HepG2 (cell line): Measurements from ENCODE around the gene ORMDL3. TPM values are rescaled to one million over a fixed set of nuclear protein-coding genes. Genes with fewer than 3 reads are reported as not detected.

Experiments used
- ATAC-seq: fragments of 200-7000 bp; cut with Tn5 transposase; 3 replicates; pipeline ENCODE4 v1.9.1; 2020; ENCODE audit warnings: mild to moderate bottlenecking, moderate library complexity
- BruUV-seq: library from RNA; stranded (reverse); fragments of 400-500 nt; replicated peaks from 2 replicates; lab custom pipeline; 2021; lab: Mats Ljungman, UMichigan
- CTCF ChIA-PET: fragments of 300-600 bp; formaldehyde crosslinking; extraction: SDS; loops from one replicate; lab custom pipeline; 2021; ENCODE audit warnings: low total read pairs, inconsistent platforms, low intra/inter-chr PET ratio; lab: Yijun Ruan, JAX
- POLR2A ChIA-PET: fragments of 350-600 bp; sonication (Branson Sonifier 250); formaldehyde crosslinking; loops from one replicate; lab custom pipeline; 2020; ENCODE audit warnings: antibody characterized with exemption, inconsistent platforms; lab: Yijun Ruan, JAX
- DNase-seq: peaks from one replicate; pipeline ENCODE4 v3.0.0-alpha.2; 2015; ENCODE audit warnings: low spot score
- FAIRE-seq: peaks from 3 replicates; lab custom pipeline; 2011; peaks lifted over from hg19 to GRCh38; lab: Jason Lieb, UNC
- H2AFZ ChIP-seq: one replicate; pipeline ENCODE4 v1.6.1; 2011; ENCODE audit warnings: low read length, inconsistent platforms
- H3K27ac ChIP-seq: fragments of 300-600 bp; 3 replicates; pipeline ENCODE4 v1.8.0; 2011; ENCODE audit warnings: mixed run types, mild to moderate bottlenecking, mixed read lengths, low read length, inconsistent platforms; ENCODE audit not compliant: insufficient read depth; ENCODE audit errors: extremely low read length
- H3K27me3 ChIP-seq, 2 experiments: fragments of 200-600 bp in 1 of 2; 2 replicates in 1 of 2; 3 replicates in 1 of 2; pipeline versions ENCODE4 v1.6.0 to v1.8.0; 2011; ENCODE audit warnings: low read length in 2 of 2, mild to moderate bottlenecking in 2 of 2, moderate library complexity in 2 of 2, inconsistent platforms in 1 of 2; ENCODE audit not compliant: insufficient read depth in 2 of 2, control insufficient read depth in 1 of 2
- H3K36me3 ChIP-seq, 2 experiments: fragments of 200-600 bp in 1 of 2; replicated peaks in 1 of 2; 2 replicates in 1 of 2; 3 replicates in 1 of 2; pipeline versions ENCODE4 v1.5.1 to v1.8.0; 2011; ENCODE audit warnings: low read length in 2 of 2, inconsistent platforms in 1 of 2; ENCODE audit not compliant: insufficient read depth in 2 of 2, control insufficient read depth in 1 of 2
- H3K4me1 ChIP-seq: 2 replicates; pipeline ENCODE4 v1.5.1; 2012; ENCODE audit warnings: low read length, inconsistent platforms; ENCODE audit not compliant: insufficient read depth
- H3K4me2 ChIP-seq: 2 replicates; pipeline ENCODE4 v1.6.0; 2011; ENCODE audit warnings: low read depth, low read length, inconsistent platforms
- H3K4me3 ChIP-seq, 3 experiments: fragments of 200-600 bp in 1 of 3; sonication (generic), shearing (Covaris generic) in 1 of 3; replicated peaks in 1 of 3; 2 replicates each; pipeline ENCODE4 v1.5.1; 2011 to 2016; ENCODE audit warnings: low read length in 3 of 3, inconsistent platforms in 2 of 3, low read depth in 2 of 3, mild to moderate bottlenecking in 2 of 3, control low read depth in 1 of 3, mixed read lengths in 1 of 3; ENCODE audit not compliant: insufficient read depth in 1 of 3
- H3K79me2 ChIP-seq: one replicate; pipeline ENCODE4 v1.6.1; 2011; ENCODE audit warnings: low read length, inconsistent platforms; ENCODE audit not compliant: insufficient read depth
- H3K9ac ChIP-seq: 2 replicates; pipeline ENCODE4 v1.6.0; 2011; ENCODE audit warnings: mild to moderate bottlenecking, low read depth, low read length, inconsistent platforms; ENCODE audit not compliant: insufficient read depth
- H3K9me3 ChIP-seq: 2 replicates; pipeline ENCODE4 v1.5.1; 2012; ENCODE audit warnings: mild to moderate bottlenecking, low read length
- H4K20me1 ChIP-seq: 2 replicates; pipeline ENCODE4 v1.6.0; 2011; ENCODE audit warnings: inconsistent platforms, mild to moderate bottlenecking, low read length, moderate library complexity; ENCODE audit not compliant: insufficient read depth
- CHD2 ChIP-seq: IDR thresholded peaks from 2 replicates; pipeline ENCODE4 v1.6.1; 2011; ENCODE audit warnings: low read depth, low read length, improper control_type of control experiment
- ETV6 ChIP-seq: sonication (generic); formaldehyde crosslinking; conservative IDR thresholded peaks from 2 replicates; pipeline ENCODE4 v1.4.0; 2020; ENCODE audit warnings: missing genetic modification reagents
- JARID2 ChIP-seq: sonication (generic); formaldehyde crosslinking; IDR thresholded peaks from 2 replicates; pipeline ENCODE4 v1.8.1; 2023; ENCODE audit warnings: missing genetic modification reagents, inconsistent platforms; ENCODE audit not compliant: insufficient replicate concordance
- PATZ1 ChIP-seq: sonication (generic); formaldehyde crosslinking; IDR thresholded peaks from 2 replicates; pipeline ENCODE4 v1.4.0; 2020; ENCODE audit warnings: missing genetic modification reagents
- POLR2G ChIP-seq: fragments of 200-400 bp; formaldehyde crosslinking; IDR thresholded peaks from 2 replicates; pipeline ENCODE4 v1.6.1; 2018; ENCODE audit warnings: mild to moderate bottlenecking, low read depth, low read length, moderate library complexity
- SSRP1 ChIP-seq: IDR thresholded peaks from 2 replicates; pipeline ENCODE4 v1.6.1; 2016; ENCODE audit warnings: control low read depth
- TGIF2 ChIP-seq: IDR thresholded peaks from 2 replicates; pipeline ENCODE4 v1.6.1; 2016; ENCODE audit warnings: control low read depth, missing compliant biosample characterization
- THYN1 ChIP-seq: sonication (generic); formaldehyde crosslinking; IDR thresholded peaks from 2 replicates; pipeline ENCODE4 v1.8.1; 2023; ENCODE audit warnings: low read depth, mild to moderate bottlenecking, moderate library complexity, missing genetic modification reagents, borderline replicate concordance
- ZNF326 ChIP-seq: sonication (generic); formaldehyde crosslinking; IDR thresholded peaks from 2 replicates; pipeline ENCODE4 v1.4.0; 2020; ENCODE audit warnings: missing genetic modification reagents, borderline replicate concordance
- ZNF333 ChIP-seq: sonication (generic); formaldehyde crosslinking; IDR thresholded peaks from 2 replicates; pipeline ENCODE4 v1.4.0; 2020; ENCODE audit warnings: mild to moderate bottlenecking, missing genetic modification reagents, borderline replicate concordance
- ZNF441 ChIP-seq: sonication (generic); formaldehyde crosslinking; IDR thresholded peaks from 2 replicates; pipeline ENCODE4 v1.7.0; 2021; ENCODE audit warnings: missing genetic modification reagents, borderline replicate concordance
- ZNF614 ChIP-seq: IDR thresholded peaks from 2 replicates; pipeline ENCODE4 v1.6.1; 2018; ENCODE audit warnings: missing biosample characterization, missing genetic modification reagents, inconsistent platforms, borderline replicate concordance
- ZNF75D ChIP-seq: sonication (generic); formaldehyde crosslinking; IDR thresholded peaks from 2 replicates; pipeline ENCODE4 v1.8.1; 2023; ENCODE audit warnings: missing genetic modification reagents, mild to moderate bottlenecking, borderline replicate concordance
- ZNF879 ChIP-seq: sonication (generic); formaldehyde crosslinking; IDR thresholded peaks from 2 replicates; pipeline ENCODE4 v1.8.1; 2023; ENCODE audit warnings: missing genetic modification reagents
- ZSCAN22 ChIP-seq: sonication (generic); formaldehyde crosslinking; IDR thresholded peaks from 2 replicates; pipeline ENCODE4 v1.4.0; 2020; ENCODE audit warnings: mild to moderate bottlenecking, missing genetic modification reagents
- WGBS: methylation state at CpG from one replicate; pipeline ENCODE4 v1.1.6; 2017; ENCODE audit warnings: low lambda C conversion rate; 5-methylcytosine and 5-hydroxymethylcytosine counted together
- in situ Hi-C: cut with HindIII; loops from 2 replicates; pipeline ENCODE4 v1.10.0; 2017; ENCODE audit warnings: low pct_unique_long_range_greater_than_20kb; ENCODE audit not compliant: extremely low pct_ligation_motif_present
- intact Hi-C: fragments of 100-400 bp; cut with micrococcal nuclease; formaldehyde crosslinking; loops from one replicate; pipeline ENCODE4 v1.10.0; 2022; ENCODE audit not compliant: unreplicated experiment
- polyA plus RNA-seq, 8 experiments: library from polyadenylated mRNA; depleted of rRNA in 3 of 8; stranded (reverse) in 7 of 8; unstranded in 1 of 8; fragments of >200 nt; fragmentation: Illumina TruSeq in 4 of 8; extraction: Trizol in 4 of 8; gene quantifications; 2 replicates each; pipeline versions ENCODE4 v1.2.1 to v1.2.3, GENCODE V29; 2011 to 2016; ENCODE audit warnings: low read depth in 4 of 8, missing spikeins in 1 of 8, mixed read lengths in 1 of 8; ENCODE audit not compliant: insufficient read depth in 1 of 8
- total RNA-seq, 5 experiments: library from RNA; depleted of rRNA; stranded (reverse); fragments of >200 nt; fragmentation: Illumina TruSeq; extraction: Trizol; gene quantifications; 2 replicates each; pipeline ENCODE4 v1.2.3, GENCODE V29; 2016; ENCODE audit warnings: low read depth in 1 of 5
- TF ChIP-seq, protein P1 (sequence below): fragments of 450-650 bp; IDR thresholded peaks from 2 replicates; pipeline ENCODE4 v1.6.1; 2016

Gene ORMDL3
- total and polyA plus RNA-seq, 2 of the 13 experiments (the other 11 are each of a cell fraction or from before 2014, with no cell fraction given), result 181 to 384 TPM

DNA sequence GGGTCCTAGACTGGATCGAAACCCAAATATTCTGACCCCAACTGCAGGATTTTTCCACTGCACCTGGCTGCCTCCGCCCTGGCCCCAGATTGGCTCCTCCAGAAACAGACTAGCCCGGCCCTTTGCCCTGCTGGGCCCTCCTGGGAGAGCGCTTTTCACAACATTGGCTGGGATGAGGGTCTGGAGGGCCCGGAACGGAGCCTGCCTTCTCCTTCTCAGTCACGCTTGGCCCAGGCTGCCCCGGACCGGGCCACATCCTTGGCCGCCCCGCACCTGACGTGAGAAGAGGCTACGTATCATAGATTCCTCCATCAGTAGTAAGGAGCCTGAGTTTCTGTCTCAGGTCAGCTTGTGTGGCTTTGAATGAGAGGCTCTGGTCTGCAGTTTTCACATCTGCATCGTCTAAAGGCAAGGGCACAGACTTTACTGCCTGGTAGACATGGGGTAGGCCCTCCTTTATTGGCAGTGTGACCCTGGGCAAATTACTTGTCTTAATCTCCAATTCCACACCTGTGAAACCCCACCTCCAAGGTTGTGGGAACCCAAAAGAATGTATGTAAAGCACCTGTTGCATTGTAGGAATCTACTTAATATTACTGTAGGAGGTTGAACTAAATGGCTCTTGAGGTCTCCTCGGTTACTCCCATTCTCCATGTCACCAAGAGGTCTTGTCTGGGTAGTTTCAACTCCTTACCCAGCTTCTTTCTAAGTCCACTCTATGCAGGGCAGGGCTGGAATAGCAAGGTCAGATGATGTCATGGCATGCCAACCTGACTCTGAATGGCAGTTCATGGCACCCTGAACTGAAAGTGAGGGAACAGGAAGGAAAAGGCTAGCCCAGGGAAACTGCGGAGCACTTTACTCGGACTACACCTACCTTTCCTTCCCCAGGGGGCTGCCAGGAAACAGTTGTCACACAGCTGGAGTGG lies 792 bp upstream of the ORMDL3 start:
- Histone ChIP-seq H4K20me1 (peaks cover 5% of the 10 kb centered on the region; the same call in 1 of the 2 replicates), H3K36me3 (peaks cover 4 to 9% of the 10 kb centered on the region in 2 experiments), H3K4me2 (peak overlapping the region; percentile 97), H3K79me2 (peaks cover 39% of the 10 kb centered on the region), H3K4me1 (peaks cover 57% of the 10 kb centered on the region), H3K9ac (peak overlapping the region; percentile 90), H3K9me3 (no peaks in the 10 kb centered on the region), H3K27me3 (no peaks in the 10 kb centered on the region; a peak in 1 of 5 replicates), H3K4me3 (peak overlapping the region; percentile 72 to 96 (median 90)), H3K27ac (peak overlapping the region; percentile 93), H2AFZ (peak overlapping the region; percentile 86)
- TSS peak; percentile 90 for BruUV-seq
- ChIA-PET POLR2A (interaction anchor here (0.8 to 5.3 kb wide), 12 partner anchors 9 to 398 kb away, joined by 3 to 47 read pairs (median 5); partner anchors contain the start of gene PSMD3), CTCF (interaction anchor here (1.0 kb wide), 1 partner anchor 56 kb away, joined by 3 read pairs; no protein-coding TSS in a partner anchor)
- in situ Hi-C loops (no loop called here), intact Hi-C loops (loop anchor here (1.0 to 10.0 kb wide), 3 partner anchors 10 to 177 kb away; partner anchors contain the start of genes NR1D1 and PSMD3)
- DNase-seq (peak; percentile 72), FAIRE-seq (no peak), ATAC-seq (peak; percentile 63)
- 11% methylated on average over 11 of the region's 17 CpGs for WGBS
- TF ChIP-seq ZNF75D (CRISPR knock-in tag) (0 out of 2 replicates have a peak, but pooled peaks have one; percentile 50), POLR2G (peak; percentile 82), ETV6 (CRISPR knock-in tag) (0 out of 2 replicates have a peak, but pooled peaks have one; percentile 10), JARID2 (peak; percentile 18), ZNF441 (peak; percentile 64), ZNF326 (no peak), ZNF333 (CRISPR knock-in tag) (0 out of 2 replicates have a peak, but pooled peaks have one; percentile 46), ZNF879 (peak; percentile 66; the same call in 1 of the 2 replicates), SSRP1 (CRISPR knock-in tag) (peak; percentile 71; the same call in 1 of the 2 replicates), ZNF614 (CRISPR knock-in tag) (no peak), THYN1 (CRISPR knock-in tag) (no peak; the same call in 1 of the 2 replicates), TGIF2 (CRISPR knock-in tag) (0 out of 2 replicates have a peak, but pooled peaks have one; percentile 55), CHD2 (no peak), PATZ1 (CRISPR knock-in tag) (0 out of 2 replicates have a peak, but pooled peaks have one; percentile 4), ZSCAN22 (CRISPR knock-in tag) (no peak)
- TF ChIP-seq, protein P1, sequence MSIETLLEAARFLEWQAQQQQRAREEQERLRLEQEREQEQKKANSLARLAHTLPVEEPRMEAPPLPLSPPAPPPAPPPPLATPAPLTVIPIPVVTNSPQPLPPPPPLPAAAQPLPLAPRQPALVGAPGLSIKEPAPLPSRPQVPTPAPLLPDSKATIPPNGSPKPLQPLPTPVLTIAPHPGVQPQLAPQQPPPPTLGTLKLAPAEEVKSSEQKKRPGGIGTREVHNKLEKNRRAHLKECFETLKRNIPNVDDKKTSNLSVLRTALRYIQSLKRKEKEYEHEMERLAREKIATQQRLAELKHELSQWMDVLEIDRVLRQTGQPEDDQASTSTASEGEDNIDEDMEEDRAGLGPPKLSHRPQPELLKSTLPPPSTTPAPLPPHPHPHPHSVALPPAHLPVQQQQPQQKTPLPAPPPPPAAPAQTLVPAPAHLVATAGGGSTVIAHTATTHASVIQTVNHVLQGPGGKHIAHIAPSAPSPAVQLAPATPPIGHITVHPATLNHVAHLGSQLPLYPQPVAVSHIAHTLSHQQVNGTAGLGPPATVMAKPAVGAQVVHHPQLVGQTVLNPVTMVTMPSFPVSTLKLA, result no peak
